ENCODE data around the gene DCAF8L2.
"Not testable (repeated sequence)": the region's sequence is repeated elsewhere in the genome, so short reads cannot be mapped to it uniquely, and the experiment has no call there.

The DCAF8L2 gene

DNA sequence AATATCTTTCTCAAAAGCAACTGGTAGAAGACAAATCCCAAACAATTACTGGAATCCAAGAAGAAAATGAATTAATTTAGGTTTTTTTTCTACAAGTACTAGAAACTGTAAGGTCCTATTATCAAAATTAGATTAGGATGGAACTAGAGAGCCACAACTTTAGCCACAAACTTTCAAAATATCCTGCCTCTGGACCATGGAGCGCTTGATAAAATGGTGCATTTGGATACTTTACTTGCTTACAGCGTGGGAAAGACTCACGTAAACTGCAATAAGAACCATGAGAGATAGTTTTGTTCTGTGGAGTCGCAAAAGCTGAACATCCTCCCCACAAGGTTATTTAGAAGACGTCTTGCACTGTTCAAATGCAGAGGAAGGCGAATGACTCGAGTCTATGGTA, at the start of gene DCAF8L2:
DCAF8L2 (plus strand) TSS at position 301 of the 400 bp plus-strand sequence. CDS start 156,552 bp downstream, outside the sequence.
- in situ Hi-C loops (cut with MboI; ENCODE audit: low sequenced_read_pairs), result no loop called here

DNA sequence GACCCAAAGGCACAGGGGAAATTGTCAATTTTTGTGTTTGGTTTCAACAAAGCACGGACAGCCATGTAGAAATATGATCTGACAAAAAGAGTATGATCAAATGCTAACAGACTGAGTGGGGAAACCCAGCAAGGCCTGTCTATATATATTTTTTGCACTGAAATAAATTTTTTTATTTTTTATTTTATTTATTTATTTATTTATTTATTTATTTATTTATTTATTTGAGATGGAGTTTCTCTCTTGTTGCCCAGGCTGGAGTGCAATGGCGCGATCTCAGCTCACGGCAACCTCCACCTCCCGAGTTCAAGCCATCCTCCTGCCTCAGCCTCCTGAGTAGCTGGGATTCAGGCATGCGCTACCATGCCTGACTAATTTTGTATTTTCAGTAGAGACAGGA, 49.0 kb upstream of the DCAF8L2 start:
- in situ Hi-C loops (cut with MboI; ENCODE audit: low sequenced_read_pairs), result not testable (repeated sequence)

- in situ Hi-C loops (cut with MboI; ENCODE audit: low sequenced_read_pairs), result no loop called here
Measured at GRCh38 chrX:27548624-27549023, 41.5 kb upstream of the DCAF8L2 start.

- in situ Hi-C loops (cut with MboI; ENCODE audit: low sequenced_read_pairs), result no loop called here
Measured at GRCh38 chrX:27549688-27550087, 40.5 kb upstream of the DCAF8L2 start.

DNA sequence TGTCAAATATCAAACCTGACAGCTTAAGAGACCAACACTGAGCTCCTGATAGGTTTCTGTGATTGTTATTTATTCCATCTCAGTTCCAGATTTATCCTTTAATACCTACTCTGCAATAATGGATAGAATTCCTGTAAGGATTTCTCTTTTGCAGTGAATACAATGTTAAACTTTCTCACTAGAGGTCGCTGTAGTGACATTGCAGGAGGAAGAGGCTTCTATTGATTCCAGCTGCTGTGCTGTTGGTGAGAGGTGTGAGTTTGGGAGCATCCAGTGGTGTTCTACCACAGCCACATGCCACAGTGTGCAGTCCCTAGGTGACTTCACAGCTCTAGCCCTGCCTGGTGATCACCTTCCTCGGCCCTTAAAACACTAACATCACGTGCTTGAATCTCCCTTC, 34.6 kb upstream of the DCAF8L2 start:
- in situ Hi-C loops (cut with MboI; ENCODE audit: low sequenced_read_pairs), result no loop called here

- in situ Hi-C loops (cut with MboI; ENCODE audit: low sequenced_read_pairs), result no loop called here
Measured at GRCh38 chrX:27565992-27566391, 24.2 kb upstream of the DCAF8L2 start.

DNA sequence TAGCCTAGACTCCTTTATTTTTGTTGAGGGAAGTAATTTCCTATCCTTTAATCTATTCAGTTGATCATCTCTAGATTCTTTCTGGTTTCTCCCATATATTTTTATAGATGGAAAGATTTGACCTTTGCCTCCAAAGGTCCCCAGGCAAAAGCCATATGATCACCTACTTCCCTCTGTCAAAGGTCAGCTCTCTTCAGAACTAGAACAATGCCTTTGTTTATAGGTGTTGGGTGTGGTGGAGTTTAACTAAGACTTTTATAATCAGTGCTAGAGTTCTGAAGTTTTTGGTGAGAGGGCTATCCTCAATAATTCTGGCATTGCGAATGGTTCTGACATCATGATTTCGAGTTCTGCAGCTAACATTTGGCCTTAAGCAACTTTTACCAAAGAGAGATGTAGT, 19.0 kb upstream of the DCAF8L2 start:
- in situ Hi-C loops (cut with MboI; ENCODE audit: low sequenced_read_pairs), result no loop called here

GRCh38 chrX:27575565-27575964, 14.6 kb upstream of the DCAF8L2 start:
- in situ Hi-C loops (cut with MboI; ENCODE audit: low sequenced_read_pairs), result no loop called here

DNA sequence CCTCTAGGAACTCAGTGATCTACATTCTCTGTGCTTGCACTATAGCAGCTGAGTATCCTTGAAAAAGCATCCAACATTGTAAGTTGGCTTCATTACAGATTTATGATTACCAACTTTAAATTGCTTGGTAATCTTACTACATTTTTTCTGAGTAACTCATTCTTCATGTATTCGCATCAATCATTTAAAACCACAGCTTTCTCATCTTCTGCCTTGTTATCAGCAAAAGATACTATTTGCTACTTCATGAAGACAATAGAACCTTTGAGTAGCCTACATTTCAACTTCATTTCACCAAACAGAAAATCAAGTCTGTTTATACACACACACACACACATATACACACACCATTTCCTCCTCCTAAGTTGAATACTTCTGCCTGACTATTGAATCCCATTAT, 6.2 kb upstream of the DCAF8L2 start:
- in situ Hi-C loops (cut with MboI; ENCODE audit: low sequenced_read_pairs), result no loop called here

DNA sequence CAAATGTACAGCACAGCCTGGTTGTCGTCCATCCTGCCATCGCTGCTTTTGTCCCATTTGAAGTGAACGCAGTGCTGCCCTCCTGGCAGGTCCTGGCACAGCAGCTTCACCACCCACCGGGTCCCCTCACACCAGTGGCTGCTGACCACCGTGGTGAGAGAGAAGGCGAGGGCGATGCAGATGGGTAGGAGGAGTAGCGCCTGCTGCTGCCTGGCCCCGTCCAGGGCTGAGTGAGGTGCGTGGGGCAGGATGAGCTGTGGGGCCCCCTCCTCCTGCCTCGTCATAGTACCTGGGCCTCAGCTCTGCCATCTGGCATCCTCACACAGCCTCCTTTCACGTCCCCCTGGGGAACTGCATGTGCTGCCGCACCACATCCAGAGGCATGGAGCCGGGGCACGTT, 1.8 kb downstream of the DCAF8L2 start:
- in situ Hi-C loops (cut with MboI; ENCODE audit: low sequenced_read_pairs), result no loop called here

DNA sequence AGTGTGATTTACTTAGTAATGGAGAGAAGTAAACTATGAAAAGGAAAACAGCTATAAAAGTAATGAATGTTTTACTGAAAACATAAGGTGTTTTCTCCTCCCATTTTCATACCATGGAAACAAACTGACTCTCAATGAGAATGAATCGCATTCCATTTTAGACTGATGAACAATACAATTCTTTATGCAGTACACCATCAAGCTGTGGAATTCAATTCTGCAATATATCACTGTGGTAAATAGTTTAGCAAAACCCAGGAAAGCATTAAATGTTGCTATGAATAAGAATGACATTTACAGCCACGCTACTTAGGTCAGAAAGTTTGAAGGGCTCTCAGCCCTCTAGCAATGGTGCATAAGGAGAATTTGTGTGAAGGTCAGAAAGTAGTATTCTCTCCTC, 7.4 kb downstream of the DCAF8L2 start:
- in situ Hi-C loops (cut with MboI; ENCODE audit: low sequenced_read_pairs), result no loop called here

DNA sequence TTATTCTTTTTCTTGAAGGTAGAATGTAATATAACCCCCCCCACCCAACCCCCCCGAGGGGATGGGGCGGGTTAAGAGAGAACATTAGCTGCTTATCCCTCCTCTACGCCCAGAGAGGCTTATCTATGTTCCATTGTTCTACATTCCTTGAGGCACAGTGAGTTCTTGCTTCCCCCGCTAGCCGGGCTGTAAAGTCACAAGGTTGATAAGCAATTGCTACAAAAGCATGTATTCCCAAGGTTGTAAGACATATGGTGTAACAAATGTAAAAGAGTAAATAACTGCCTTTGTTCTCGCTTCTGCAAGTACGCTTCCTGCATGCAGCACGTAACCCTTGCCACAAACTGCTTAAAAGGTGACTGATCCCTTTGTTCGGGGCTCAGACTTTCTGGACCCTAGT, 8.2 kb downstream of the DCAF8L2 start:
- in situ Hi-C loops (cut with MboI; ENCODE audit: low sequenced_read_pairs), result no loop called here

- in situ Hi-C loops (cut with MboI; ENCODE audit: low sequenced_read_pairs), result no loop called here
Measured at GRCh38 chrX:27599928-27600327, 9.8 kb downstream of the DCAF8L2 start.

DNA sequence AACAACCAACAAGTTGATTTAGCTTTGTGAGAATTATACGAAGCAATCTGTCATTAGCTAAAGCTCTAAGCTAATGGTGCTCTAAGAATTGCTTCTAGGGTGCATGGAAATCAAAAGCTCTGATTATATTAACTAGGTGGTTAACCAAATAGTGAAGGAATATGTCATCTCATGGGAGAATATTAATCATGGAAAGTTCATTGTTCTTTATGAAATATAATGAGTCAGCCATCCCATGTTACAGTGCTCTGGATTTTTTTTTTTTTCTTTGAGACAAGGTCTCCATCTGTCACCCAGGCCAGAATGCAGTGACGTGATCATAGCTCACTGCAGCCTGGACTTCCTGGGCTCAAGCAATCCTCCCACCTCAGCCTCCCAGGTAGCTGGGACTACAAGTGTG, 10.5 kb downstream of the DCAF8L2 start:
- in situ Hi-C loops (cut with MboI; ENCODE audit: low sequenced_read_pairs), result no loop called here

- in situ Hi-C loops (cut with MboI; ENCODE audit: low sequenced_read_pairs), result no loop called here
Measured at GRCh38 chrX:27608671-27609070, 18.5 kb downstream of the DCAF8L2 start.

- in situ Hi-C loops (cut with MboI; ENCODE audit: low sequenced_read_pairs), result no loop called here
Measured at GRCh38 chrX:27619459-27619858, 29.3 kb downstream of the DCAF8L2 start.

- in situ Hi-C loops (cut with MboI; ENCODE audit: low sequenced_read_pairs), result no loop called here
Measured at GRCh38 chrX:27619975-27620374, 29.8 kb downstream of the DCAF8L2 start.

DNA sequence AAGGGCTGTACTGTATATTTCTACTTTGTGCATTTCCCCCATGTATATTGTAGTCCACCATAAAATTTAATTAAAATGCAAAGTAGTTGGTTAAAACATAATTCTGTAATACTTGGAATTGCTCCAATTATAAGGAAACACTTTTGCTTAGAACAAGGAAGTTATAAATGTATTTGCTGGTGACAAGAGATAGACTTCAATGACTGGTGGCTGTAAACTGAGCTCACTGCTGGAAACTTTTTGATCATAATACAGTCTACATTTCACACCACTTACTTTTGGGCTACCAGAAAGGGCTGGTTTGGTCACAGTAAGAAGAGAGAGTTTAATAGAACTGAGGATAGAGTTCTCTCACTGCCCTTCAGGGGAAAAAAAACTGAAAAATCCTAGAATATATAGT, 32.7 kb downstream of the DCAF8L2 start:
- in situ Hi-C loops (cut with MboI; ENCODE audit: low sequenced_read_pairs), result no loop called here

- in situ Hi-C loops (cut with MboI; ENCODE audit: low sequenced_read_pairs), result no loop called here
Measured at GRCh38 chrX:27626066-27626465, 35.9 kb downstream of the DCAF8L2 start.

DNA sequence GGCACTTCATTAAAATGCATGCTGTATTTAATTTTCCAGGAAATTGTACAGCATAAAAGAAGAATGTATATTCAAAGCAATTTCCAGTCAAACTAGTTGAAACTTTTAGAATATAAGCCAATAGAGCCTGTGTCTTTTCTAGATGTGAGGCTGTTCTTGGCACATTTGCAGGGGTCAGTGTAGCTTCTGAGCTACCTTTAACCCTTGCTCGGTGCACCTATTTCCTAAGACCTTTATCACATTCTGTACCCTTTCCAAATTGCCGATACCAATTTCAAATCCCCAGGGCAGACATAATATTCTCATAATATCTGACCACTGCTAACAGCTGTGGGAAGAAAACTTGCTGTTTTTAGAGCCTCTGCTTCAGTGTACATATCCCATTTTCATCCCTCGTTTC, 43.2 kb downstream of the DCAF8L2 start:
- in situ Hi-C loops (cut with MboI; ENCODE audit: low sequenced_read_pairs), result no loop called here

- in situ Hi-C loops (cut with MboI; ENCODE audit: low sequenced_read_pairs), result no loop called here
Measured at GRCh38 chrX:27656581-27656980, 66.4 kb downstream of the DCAF8L2 start.

DNA sequence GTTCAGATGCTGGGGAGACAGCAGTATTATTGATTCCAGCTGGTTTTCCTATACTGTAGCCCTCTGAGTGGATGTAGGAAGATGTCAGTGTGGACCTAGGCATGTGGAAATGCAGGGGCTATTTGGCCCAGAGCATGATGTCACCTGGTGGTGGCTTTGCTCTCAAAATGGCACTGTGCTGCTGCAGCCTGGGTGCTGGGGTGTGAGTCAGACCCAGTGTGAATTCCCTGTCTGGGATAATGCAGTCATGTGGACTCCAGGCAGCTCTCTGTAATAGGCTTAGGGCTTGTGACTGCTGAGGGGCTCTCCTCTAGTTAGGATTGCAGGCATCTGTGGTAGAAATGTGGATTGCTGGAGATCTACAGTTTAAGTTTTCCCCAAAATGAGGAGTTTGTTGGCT, 70.7 kb downstream of the DCAF8L2 start:
- in situ Hi-C loops (cut with MboI; ENCODE audit: low sequenced_read_pairs), result no loop called here

- in situ Hi-C loops (cut with MboI; ENCODE audit: low sequenced_read_pairs), result no loop called here
Measured at GRCh38 chrX:27671234-27671633, 81.1 kb downstream of the DCAF8L2 start.

DNA sequence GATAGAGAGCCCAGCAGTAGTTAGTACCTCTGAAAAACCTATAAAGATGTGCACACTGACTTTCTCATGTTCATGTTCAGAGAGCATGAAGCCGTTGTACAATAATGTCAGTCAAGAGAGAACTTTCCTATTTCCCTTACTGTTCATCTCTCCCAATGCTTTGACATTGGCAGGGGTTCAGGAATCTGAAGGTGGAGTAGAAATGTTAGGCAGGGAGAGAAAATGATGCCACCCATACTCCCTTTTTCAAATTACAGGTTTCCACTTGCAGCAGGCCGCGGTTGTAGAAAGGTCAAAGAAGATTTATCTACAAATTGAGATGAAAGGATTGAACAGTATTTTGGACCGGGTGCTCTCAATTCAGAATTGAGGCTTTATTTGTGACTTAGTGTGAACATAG, 84.3 kb downstream of the DCAF8L2 start:
- in situ Hi-C loops (cut with MboI; ENCODE audit: low sequenced_read_pairs), result no loop called here

Measured in HL-60/S4 treated with retinoic acid at 250 ng/mL for 4 days and 3 days (cell line).